Glutamatergic neuron (in vitro differentiated cells): ENCODE measurements around the gene ACBD6. TPM values are rescaled to one million over a fixed set of nuclear protein-coding genes. Genes with fewer than 3 reads are reported as not detected.

Experiments
- DNase-seq: peaks from one replicate; pipeline ENCODE4 v3.0.0; 2022
- H3K27ac Mint-ChIP-seq: one replicate; pipeline ENCODE4 v1.8.0; 2020; ENCODE audit warnings: mild to moderate bottlenecking, mixed read lengths, inconsistent platforms; ENCODE audit not compliant: unreplicated experiment
- H3K27me3 Mint-ChIP-seq: one replicate; pipeline ENCODE4 v1.8.0; 2020; ENCODE audit warnings: mild to moderate bottlenecking, moderate library complexity, mixed read lengths, inconsistent platforms; ENCODE audit not compliant: unreplicated experiment
- H3K36me3 Mint-ChIP-seq: one replicate; pipeline ENCODE4 v1.8.0; 2020; ENCODE audit warnings: mild to moderate bottlenecking, mixed read lengths, inconsistent platforms; ENCODE audit not compliant: unreplicated experiment
- H3K4me1 Mint-ChIP-seq: one replicate; pipeline ENCODE4 v1.8.0; 2020; ENCODE audit warnings: mild to moderate bottlenecking, low read depth, mixed read lengths, inconsistent platforms; ENCODE audit not compliant: unreplicated experiment
- H3K4me3 Mint-ChIP-seq: one replicate; pipeline ENCODE4 v1.8.0; 2020; ENCODE audit warnings: mild to moderate bottlenecking, mixed read lengths, inconsistent platforms; ENCODE audit not compliant: unreplicated experiment
- H3K9me3 Mint-ChIP-seq: one replicate; pipeline ENCODE4 v1.8.0; 2020; ENCODE audit warnings: mild to moderate bottlenecking, moderate library complexity, mixed read lengths, inconsistent platforms; ENCODE audit not compliant: unreplicated experiment
- microRNA-seq: library from miRNA; unstranded; fragments of <30 nt; microRNA quantifications from one replicate; pipeline ENCODE4, GENCODE V29; 2020; ENCODE audit not compliant: unreplicated experiment
- total RNA-seq: library from RNA; stranded (reverse); fragmentation: NEBNext Ultra II Directional; extraction: Animal tissue kit (Norgen Biotek cat#: 25700); gene quantifications from one replicate; pipeline ENCODE4 v1.2.1, GENCODE V29; 2021; ENCODE audit not compliant: unreplicated experiment
- TF ChIP-seq, protein P1 (sequence below): fragments of 200-600 bp; sonication (generic); IDR thresholded peaks from one replicate; pipeline ENCODE4 v1.5.0; 2021; ENCODE audit not compliant: partially characterized antibody, unreplicated experiment

Gene ACBD6
- total RNA-seq, 1 donor from 2014 or later = 52.9 TPM

DNA sequence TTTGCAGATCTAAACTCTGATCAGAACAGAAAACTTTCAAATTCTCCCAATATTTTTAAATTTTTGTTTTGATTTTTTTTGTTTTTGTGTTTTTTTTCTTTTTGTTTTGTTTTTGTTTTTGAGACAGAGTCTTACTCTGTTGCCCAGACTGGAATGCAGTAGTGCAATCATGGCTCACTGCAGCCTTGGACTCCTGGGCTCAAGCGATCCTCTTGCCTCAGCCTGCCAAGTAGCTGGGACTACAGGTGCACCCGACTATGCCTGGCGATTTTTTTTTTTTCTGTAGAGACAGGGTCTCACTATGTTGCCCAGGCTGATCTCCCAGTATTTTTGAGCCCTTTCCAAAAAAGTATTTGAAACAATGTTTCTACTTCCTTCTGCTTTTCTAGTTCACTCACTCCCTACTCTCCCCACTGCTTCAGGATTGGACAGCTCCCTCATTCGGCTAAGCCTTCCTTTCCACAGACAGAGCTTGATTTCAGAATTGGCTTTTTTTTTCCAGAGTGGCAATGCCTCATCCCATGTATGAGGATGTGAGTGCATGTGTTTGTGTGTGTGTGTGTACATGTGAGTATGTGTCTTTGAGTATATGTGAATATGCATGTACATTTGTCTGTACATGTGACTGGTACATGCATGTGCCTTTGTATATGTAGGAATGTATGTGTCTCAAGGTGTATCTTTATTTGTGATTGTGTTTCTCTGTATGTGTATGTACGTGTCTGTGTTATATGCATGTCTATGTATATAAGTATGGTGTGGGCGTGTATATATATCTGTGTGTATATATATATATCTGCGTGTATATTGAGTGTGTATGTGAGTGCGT lies 260.4 kb downstream of the ACBD6 start:
- TF ChIP-seq, protein P1, sequence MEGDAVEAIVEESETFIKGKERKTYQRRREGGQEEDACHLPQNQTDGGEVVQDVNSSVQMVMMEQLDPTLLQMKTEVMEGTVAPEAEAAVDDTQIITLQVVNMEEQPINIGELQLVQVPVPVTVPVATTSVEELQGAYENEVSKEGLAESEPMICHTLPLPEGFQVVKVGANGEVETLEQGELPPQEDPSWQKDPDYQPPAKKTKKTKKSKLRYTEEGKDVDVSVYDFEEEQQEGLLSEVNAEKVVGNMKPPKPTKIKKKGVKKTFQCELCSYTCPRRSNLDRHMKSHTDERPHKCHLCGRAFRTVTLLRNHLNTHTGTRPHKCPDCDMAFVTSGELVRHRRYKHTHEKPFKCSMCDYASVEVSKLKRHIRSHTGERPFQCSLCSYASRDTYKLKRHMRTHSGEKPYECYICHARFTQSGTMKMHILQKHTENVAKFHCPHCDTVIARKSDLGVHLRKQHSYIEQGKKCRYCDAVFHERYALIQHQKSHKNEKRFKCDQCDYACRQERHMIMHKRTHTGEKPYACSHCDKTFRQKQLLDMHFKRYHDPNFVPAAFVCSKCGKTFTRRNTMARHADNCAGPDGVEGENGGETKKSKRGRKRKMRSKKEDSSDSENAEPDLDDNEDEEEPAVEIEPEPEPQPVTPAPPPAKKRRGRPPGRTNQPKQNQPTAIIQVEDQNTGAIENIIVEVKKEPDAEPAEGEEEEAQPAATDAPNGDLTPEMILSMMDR = no peak
- no peak for DNase-seq
- peaks cover 11% of the 10 kb centered on the region for H3K27me3 Mint-ChIP-seq
- no peak overlapping the region for H3K27ac Mint-ChIP-seq
- H3K36me3 Mint-ChIP-seq = no peaks in the 10 kb centered on the region
- H3K4me3 Mint-ChIP-seq = no peak overlapping the region
- peaks cover 1% of the 10 kb centered on the region for H3K4me1 Mint-ChIP-seq
- H3K9me3 Mint-ChIP-seq = peaks cover 5% of the 10 kb centered on the region

DNA sequence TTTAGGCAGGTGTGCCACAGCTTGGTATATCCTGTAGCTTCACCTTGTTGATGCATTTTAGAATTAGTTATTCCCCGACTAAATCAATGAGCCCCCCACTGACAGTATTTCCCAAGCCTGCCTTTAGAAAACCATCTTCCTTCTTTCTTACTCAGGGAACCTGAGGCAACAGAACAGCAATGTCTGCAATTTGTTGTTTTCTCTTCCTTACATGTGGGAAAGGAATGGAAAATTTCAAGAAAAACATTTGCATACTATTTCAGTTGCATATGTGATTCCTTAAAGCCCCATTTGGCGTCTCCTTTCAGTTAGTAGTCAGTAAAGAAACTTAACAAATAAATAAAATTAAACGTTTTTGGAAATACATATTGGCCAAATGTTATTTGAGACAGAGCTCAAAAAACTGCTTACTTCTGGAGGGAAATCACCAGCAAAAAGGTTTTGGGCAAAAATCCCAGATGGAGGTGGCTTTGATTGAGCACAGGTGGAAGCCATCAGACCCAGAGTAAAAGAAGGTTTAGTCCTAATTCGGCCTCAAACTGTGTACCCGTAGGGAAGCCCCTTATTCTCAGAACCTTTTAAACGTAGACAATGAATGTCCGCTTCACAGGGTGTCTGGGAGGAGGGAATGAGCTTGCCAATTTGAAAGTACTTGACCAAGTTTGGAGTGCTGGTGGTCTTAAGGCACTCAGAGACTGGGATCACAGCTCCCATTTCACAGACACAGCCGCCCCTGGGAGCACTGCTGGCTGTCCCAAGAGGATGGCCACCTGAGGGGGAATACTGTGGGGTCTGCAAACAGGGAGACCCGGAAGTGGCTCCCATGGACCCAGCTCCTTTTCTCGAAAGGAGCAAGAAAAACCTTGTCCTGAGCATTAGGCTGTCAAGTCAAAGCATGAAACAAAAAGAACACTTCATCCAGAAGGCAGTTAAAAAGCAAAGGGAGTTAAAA lies 263.0 kb downstream of the ACBD6 start:
- no peak overlapping the region for H3K27ac Mint-ChIP-seq
- peaks cover 10% of the 10 kb centered on the region for H3K4me1 Mint-ChIP-seq
- H3K27me3 Mint-ChIP-seq = peaks cover 24% of the 10 kb centered on the region
- TF ChIP-seq, protein P1 = no peak
- peaks cover 6% of the 10 kb centered on the region for H3K9me3 Mint-ChIP-seq
- DNase-seq = no peak
- H3K4me3 Mint-ChIP-seq = no peak overlapping the region
- H3K36me3 Mint-ChIP-seq = no peaks in the 10 kb centered on the region

DNA sequence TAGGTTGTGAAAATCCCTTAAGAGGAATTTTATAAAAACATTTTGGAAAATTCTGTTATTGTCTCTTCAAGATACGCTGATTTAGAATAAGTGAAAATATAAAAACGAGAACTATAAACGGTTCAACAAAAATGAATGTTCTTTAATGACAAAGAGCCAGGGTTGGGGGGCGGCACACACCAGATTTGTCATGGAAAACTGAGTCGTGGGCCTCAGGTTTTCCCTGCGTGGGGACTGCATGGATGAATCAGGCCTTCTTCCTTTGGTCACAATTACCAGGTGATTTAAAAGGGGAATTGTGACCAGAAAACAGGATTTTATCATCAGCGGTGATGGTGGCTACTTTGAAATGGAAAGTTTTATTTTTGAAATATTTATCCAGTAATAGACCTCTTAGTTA lies 263.7 kb downstream of the ACBD6 start:
- Mint-ChIP-seq H3K4me1 (peaks cover 14% of the 10 kb centered on the region), H3K9me3 (peaks cover 7% of the 10 kb centered on the region), H3K4me3 (no peak overlapping the region), H3K36me3 (no peaks in the 10 kb centered on the region), H3K27me3 (peaks cover 29% of the 10 kb centered on the region), H3K27ac (no peak overlapping the region)
- TF ChIP-seq, protein P1 = no peak
- DNase-seq = no peak

Small RNAs within 50 kb of the gene (microRNA-seq; reads per million reads assigned to microRNA genes)
- not detected for gene MIR3121

Other genes with a start within 250 kb of the ACBD6 start
- gene OVAAL, start 56.4 kb upstream of the ACBD6 start, total RNA-seq = not detected
- gene XPR1, start 129.4 kb upstream of the ACBD6 start, total RNA-seq = 62.1 TPM